HG02973 (cell line): ENCODE results near the gene NT5C1B.

Experiments
- ATAC-seq: cut with Tn5 transposase; IDR thresholded peaks from one replicate; pipeline ENCODE4 v1.9.1; 2021; ENCODE audit warnings: moderate library complexity; ENCODE audit not compliant: unreplicated experiment

NT5C1B gene

GRCh38 chr2:18518116-18519111 is 71.0 kb downstream of the NT5C1B start:
- no peak for ATAC-seq

- ATAC-seq, result no peak
Observed at GRCh38 chr2:18517386-18517785, 72.0 kb downstream of the NT5C1B start.

GRCh38 chr2:18516112-18516511 is 73.3 kb downstream of the NT5C1B start:
- ATAC-seq, result no peak

GRCh38 chr2:18514526-18515461 is 74.6 kb downstream of the NT5C1B start:
- no peak for ATAC-seq
